Ovary (tissue), 9 donors: ENCODE measurements around the gene MIER2. TPM values are rescaled to one million over a fixed set of nuclear protein-coding genes. Genes with fewer than 3 reads are reported as not detected.

Experiments used
- DNase-seq, 5 donors: peaks; one replicate each; pipeline ENCODE4 v3.0.0-alpha.2; 2019 to 2020
- H3K27ac ChIP-seq, 2 donors: fragments of 200-600 bp; one replicate each; pipeline versions ENCODE4 v1.5.1 to v1.8.0; 2019 to 2022
- H3K27me3 ChIP-seq: fragments of 200-600 bp; one replicate; pipeline ENCODE4 v1.8.0; 2022
- H3K36me3 ChIP-seq: fragments of 200-600 bp; sonication (generic); one replicate; pipeline ENCODE4 v1.5.1; 2019
- H3K4me1 ChIP-seq: one replicate; pipeline ENCODE4 v1.8.1; 2013; ENCODE audit warnings: mild to moderate bottlenecking, moderate library complexity; ENCODE audit not compliant: insufficient read depth
- H3K4me3 ChIP-seq: fragments of 200-600 bp; sonication (generic); one replicate; pipeline ENCODE4 v1.5.1; 2017
- H3K9me3 ChIP-seq, 2 donors: fragments of 200-600 bp in 1 of 2; sonication (generic) in 1 of 2; one replicate each; pipeline versions ENCODE4 v1.5.1 to v1.8.1; 2013 to 2019; ENCODE audit warnings: mild to moderate bottlenecking in 1 of 2, moderate library complexity in 1 of 2
- CTCF ChIP-seq, 3 donors: fragments of 450-650 bp in 2 of 3; fragments of 200-600 bp in 1 of 3; IDR thresholded peaks; one replicate each; pipeline versions ENCODE4 v1.5.1 to v1.8.0; 2016 to 2022; ENCODE audit warnings: antibody characterized with exemption in 3 of 3, mild to moderate bottlenecking in 1 of 3
- EP300 ChIP-seq: sonication (generic); formaldehyde crosslinking; IDR thresholded peaks from one replicate; pipeline ENCODE4 v1.6.1; 2017; ENCODE audit warnings: antibody characterized with exemption
- POLR2A ChIP-seq: fragments of 450-650 bp; IDR thresholded peaks from one replicate; pipeline ENCODE4 v1.6.1; 2017; ENCODE audit warnings: antibody characterized with exemption, mild to moderate bottlenecking, moderate library complexity
- WGBS, 3 donors: extraction: QIAGEN DNeasy Blood & Tissue Kit in 1 of 3; methylation state at CpG; one replicate each; pipeline versions ENCODE4 v1.1.5 to v1.1.7; 2013 to 2017; 5-methylcytosine and 5-hydroxymethylcytosine counted together
- intact Hi-C, 4 donors: fragments of 100-400 bp; cut with DNase I; formaldehyde crosslinking; loops; one replicate each; pipeline versions ENCODE4 v1.11.0 to v1.15.1; 2022 to 2023
- polyA plus RNA-seq, 2 donors: library from polyadenylated mRNA; stranded (reverse); fragments of 200-250 nt in 1 of 2; fragments of 350-450 nt in 1 of 2; fragmentation: Illumina TruSeq in 1 of 2; extraction: RNeasy Lipid Tissue Mini Kit (QIAGEN cat#74804) in 1 of 2; gene quantifications; one replicate each; pipeline ENCODE4 v1.2.3, GENCODE V29; 2013 to 2014
- total RNA-seq, 7 donors: library from RNA; depleted of rRNA in 2 of 7; stranded (reverse); fragments of >200 nt in 2 of 7; fragmentation: NEBNext Ultra II Directional in 3 of 7; extraction: Animal tissue kit (Norgen Biotek cat#: 25700) in 3 of 7; gene quantifications; one replicate each; pipeline versions ENCODE4 v1.1.0 to v1.2.4, GENCODE V29; 2016 to 2023
- donor health status: DM: no; HTN: no; CAD: no; lungs with moderate emphysema.
- donor health status: DM: no; HTN: no; CAD: no.
- donor health status: Bipolar disorder and iron deficiency.
- donor health status: DM: yes; HTN: yes; CAD: no.
- donor health status: DM: no; HTN: no; CAD: no.
- donor health status: DM: yes; HTN: yes; CAD: no.

The MIER2 gene
- total and polyA plus RNA-seq, 9 donors, result 9.8 to 29.6 (median 21.7) TPM

GRCh38 chr19:366205-366783, 21.7 kb upstream of the MIER2 start:
- WGBS, 3 donors, result 91 to 94% (median 92%) methylated on average over 17 of the region's 17 CpGs
- intact Hi-C loops, result no loop called here
- no peak for TF ChIP-seq CTCF (IDR thresholded peaks at IDR 0.05)
- no peak for TF ChIP-seq POLR2A
- no peak for TF ChIP-seq EP300
- no peaks in the 10 kb centered on the region for H3K36me3 ChIP-seq
- no peak overlapping the region for H3K27ac ChIP-seq
- H3K4me3 ChIP-seq, result no peak overlapping the region
- H3K4me1 ChIP-seq, result no peaks in the 10 kb centered on the region
- no peaks in the 10 kb centered on the region for H3K27me3 ChIP-seq
- no peaks in the 10 kb centered on the region for H3K9me3 ChIP-seq
- DNase-seq, result peak in 1 of 5 donors; percentile 9

DNA sequence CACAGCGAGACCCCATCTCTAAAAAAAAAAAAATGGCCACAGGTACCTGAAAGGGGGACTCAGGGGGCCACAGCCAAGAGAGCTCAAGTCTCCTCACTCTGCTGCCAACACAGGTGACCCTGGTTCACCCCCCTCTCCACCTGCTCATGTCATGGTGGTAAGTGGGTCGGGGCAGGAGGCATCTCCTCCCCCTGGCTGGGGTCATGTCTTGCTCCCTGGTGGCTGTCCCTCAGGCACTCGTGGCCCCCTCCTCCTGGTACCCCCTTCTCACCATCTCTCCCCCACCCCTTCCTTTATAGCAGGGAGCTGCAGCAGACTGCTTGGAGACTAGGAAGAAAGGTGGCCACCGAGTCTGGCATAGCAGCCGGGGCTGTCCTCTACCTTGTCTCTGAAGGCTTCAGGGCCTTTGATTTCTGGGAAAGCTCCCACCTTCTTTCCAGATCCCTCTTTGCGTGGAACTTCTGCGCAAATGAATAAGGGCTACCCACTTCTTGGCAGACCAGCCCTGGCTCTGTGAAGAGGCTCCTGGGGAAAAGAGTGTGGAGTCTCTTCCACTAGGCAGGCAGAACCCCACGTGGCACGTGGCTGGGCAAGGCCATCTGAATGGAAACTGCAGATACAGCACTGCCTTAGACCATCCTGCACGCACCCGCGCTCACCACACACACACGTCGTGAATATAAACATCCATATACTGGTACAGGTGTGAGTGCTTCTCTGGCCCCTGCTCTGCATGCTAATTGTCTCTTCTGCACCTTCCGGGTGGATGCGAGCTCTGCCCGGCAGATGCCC, 20.1 kb upstream of the MIER2 start:
- DNase-seq, result peak in 1 of 5 donors; percentile 9
- intact Hi-C loops, result no loop called here

DNA sequence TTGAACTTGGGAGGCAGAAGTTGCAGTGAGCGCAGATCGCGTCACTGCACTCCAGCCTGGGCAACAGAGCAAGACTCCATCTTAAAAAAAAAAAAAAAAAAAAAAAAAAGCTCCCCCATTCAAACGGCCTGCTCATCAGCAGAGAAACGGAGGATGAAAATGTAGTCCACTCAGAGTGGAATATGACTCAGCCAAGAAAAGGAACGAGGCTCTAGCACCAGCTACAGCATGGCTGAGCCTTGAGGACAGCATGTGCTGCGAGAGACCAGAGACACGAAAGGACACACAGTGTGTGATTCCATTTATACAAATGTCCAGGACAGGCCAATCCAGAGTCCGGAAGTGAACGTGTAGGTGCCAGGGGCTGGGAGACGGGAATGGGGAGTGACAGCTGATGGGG, 18.1 kb upstream of the MIER2 start:
- intact Hi-C loops, result no loop called here
- no peak overlapping the region for H3K4me3 ChIP-seq
- no peaks in the 10 kb centered on the region for H3K36me3 ChIP-seq
- no peaks in the 10 kb centered on the region for H3K9me3 ChIP-seq
- H3K4me1 ChIP-seq, result no peaks in the 10 kb centered on the region
- peak in 2 of 5 donors; percentile 1 to 8 for DNase-seq
- no peak for TF ChIP-seq CTCF (IDR thresholded peaks at IDR 0.05)
- TF ChIP-seq EP300, result no peak
- no peak overlapping the region for H3K27ac ChIP-seq
- 66 to 76% (median 76%) methylated on average over 11 of the region's 11 CpGs for WGBS, 3 donors
- no peaks in the 10 kb centered on the region for H3K27me3 ChIP-seq

More for the DNA sequence above, 20.1 kb upstream of the MIER2 start:
- no peaks in the 10 kb centered on the region for H3K9me3 ChIP-seq
- no peaks in the 10 kb centered on the region for H3K4me1 ChIP-seq
- TF ChIP-seq CTCF (IDR thresholded peaks at IDR 0.05) (no peak), EP300 (no peak)
- H3K4me3 ChIP-seq, result no peak overlapping the region
- H3K36me3 ChIP-seq, result no peaks in the 10 kb centered on the region
- WGBS, 3 donors, result 56 to 65% (median 61%) methylated on average over 17 of the region's 17 CpGs
- no peak overlapping the region for H3K27ac ChIP-seq
- no peaks in the 10 kb centered on the region for H3K27me3 ChIP-seq

DNA sequence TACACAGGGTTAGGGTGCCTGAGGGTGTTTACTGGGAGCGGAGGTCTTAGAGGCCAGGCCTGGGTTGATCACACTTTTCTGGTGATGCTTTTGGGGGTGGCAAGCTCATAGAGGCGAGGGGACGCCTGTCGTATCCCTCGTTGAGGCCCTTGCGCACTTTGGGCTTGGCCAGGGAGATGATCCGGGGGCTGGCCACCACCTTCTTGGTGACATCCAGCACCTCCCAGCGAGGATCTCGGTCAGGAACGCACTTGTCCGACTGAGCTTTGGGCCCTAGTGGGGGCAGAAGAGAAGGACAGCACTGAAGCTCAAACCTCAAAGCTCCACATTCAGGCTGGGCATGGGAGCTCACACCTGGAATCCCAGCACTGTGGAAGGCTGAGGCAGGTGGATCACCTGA, 17.6 kb upstream of the MIER2 start:
- Histone ChIP-seq H3K9me3 (no peaks in the 10 kb centered on the region), H3K4me3 (no peak overlapping the region), H3K36me3 (no peaks in the 10 kb centered on the region), H3K4me1 (no peaks in the 10 kb centered on the region), H3K27ac (no peak overlapping the region), H3K27me3 (no peaks in the 10 kb centered on the region)
- DNase-seq, result peak in 2 of 5 donors; percentile 6 to 8
- intact Hi-C loops, result no loop called here
- WGBS, 3 donors, result 89 to 92% (median 92%) methylated on average over 11 of the region's 11 CpGs
- TF ChIP-seq CTCF (IDR thresholded peaks at IDR 0.05) (no peak), EP300 (no peak), POLR2A (no peak)
